Brain microvascular endothelial cell (primary cell): Measurements from ENCODE around the gene TRPM2.

ENCODE experiments used
- DNase-seq: peaks from one replicate; pipeline ENCODE4 v3.0.0-alpha.2; 2020
- H3K27ac ChIP-seq: fragments of 250-450 bp; sonication (Bioruptor Pico); 2 replicates; pipeline ENCODE4 v1.5.1; 2020; ENCODE audit warnings: mild to moderate bottlenecking, moderate library complexity
- H3K27me3 ChIP-seq: fragments of 250-450 bp; sonication (Bioruptor Pico); replicated peaks from 2 replicates; pipeline ENCODE4 v1.5.1; 2020; ENCODE audit warnings: mild to moderate bottlenecking
- H3K36me3 ChIP-seq: fragments of 250-450 bp; sonication (Bioruptor Pico); replicated peaks from 2 replicates; pipeline ENCODE4 v1.5.1; 2020; ENCODE audit warnings: mild to moderate bottlenecking
- H3K4me3 ChIP-seq: 2 replicates; pipeline ENCODE4 v1.5.1; 2011; ENCODE audit warnings: low read depth, mild to moderate bottlenecking, control low read depth, low read length, moderate library complexity
- in situ Hi-C: cut with HindIII; loops from 2 replicates; pipeline ENCODE4 v1.10.0; 2017; ENCODE audit warnings: low sequenced_read_pairs, low pct_ligation_motif_present
- TF ChIP-seq, protein P1 (sequence below): IDR thresholded peaks from 2 replicates; pipeline ENCODE4 v1.5.1; 2011; ENCODE audit warnings: low read depth, mild to moderate bottlenecking, moderate library complexity, low read length, control low read depth, inconsistent platforms; ENCODE audit errors: missing control alignments

TRPM2 gene

DNA sequence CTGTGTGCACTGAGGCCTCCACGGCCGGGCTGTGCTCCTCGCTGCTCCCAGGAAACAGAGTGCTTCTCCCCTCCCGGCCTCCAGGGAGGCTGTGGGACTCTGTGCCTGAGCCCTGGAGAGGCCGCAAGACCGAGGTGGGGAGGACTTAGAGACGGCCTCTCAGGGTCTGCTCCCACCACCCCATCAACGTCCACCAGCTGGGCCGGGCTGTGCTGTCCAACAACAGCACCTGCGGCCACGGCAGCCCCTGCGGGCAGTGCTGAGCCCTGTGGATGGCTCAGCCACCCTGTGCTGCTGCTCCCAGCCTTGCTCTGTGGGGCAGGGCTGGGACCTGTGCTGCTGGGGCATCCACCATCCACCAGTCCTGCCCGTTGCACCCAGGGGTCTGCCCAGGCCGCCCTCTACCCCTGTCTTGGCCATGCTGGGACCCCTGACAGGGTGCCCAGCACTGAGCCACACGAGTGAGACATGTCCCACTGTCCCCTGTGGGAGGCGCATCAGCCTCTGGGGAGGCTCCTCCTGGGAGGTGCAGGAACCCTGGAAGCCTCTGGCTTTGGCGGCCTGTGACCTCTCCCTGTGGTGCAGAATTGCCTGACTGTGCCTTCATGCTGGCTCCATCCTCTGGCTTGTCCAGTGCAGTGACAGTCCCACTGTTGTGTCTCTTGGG lies 70.7 kb downstream of the TRPM2 start:
- no peak for DNase-seq
- Histone ChIP-seq H3K27me3 (no peaks in the 10 kb centered on the region), H3K4me3 (no peak overlapping the region), H3K36me3 (no peaks in the 10 kb centered on the region), H3K27ac (no peak overlapping the region)
- TF ChIP-seq, protein P1, sequence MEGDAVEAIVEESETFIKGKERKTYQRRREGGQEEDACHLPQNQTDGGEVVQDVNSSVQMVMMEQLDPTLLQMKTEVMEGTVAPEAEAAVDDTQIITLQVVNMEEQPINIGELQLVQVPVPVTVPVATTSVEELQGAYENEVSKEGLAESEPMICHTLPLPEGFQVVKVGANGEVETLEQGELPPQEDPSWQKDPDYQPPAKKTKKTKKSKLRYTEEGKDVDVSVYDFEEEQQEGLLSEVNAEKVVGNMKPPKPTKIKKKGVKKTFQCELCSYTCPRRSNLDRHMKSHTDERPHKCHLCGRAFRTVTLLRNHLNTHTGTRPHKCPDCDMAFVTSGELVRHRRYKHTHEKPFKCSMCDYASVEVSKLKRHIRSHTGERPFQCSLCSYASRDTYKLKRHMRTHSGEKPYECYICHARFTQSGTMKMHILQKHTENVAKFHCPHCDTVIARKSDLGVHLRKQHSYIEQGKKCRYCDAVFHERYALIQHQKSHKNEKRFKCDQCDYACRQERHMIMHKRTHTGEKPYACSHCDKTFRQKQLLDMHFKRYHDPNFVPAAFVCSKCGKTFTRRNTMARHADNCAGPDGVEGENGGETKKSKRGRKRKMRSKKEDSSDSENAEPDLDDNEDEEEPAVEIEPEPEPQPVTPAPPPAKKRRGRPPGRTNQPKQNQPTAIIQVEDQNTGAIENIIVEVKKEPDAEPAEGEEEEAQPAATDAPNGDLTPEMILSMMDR: no peak
- in situ Hi-C loops: no loop called here

DNA sequence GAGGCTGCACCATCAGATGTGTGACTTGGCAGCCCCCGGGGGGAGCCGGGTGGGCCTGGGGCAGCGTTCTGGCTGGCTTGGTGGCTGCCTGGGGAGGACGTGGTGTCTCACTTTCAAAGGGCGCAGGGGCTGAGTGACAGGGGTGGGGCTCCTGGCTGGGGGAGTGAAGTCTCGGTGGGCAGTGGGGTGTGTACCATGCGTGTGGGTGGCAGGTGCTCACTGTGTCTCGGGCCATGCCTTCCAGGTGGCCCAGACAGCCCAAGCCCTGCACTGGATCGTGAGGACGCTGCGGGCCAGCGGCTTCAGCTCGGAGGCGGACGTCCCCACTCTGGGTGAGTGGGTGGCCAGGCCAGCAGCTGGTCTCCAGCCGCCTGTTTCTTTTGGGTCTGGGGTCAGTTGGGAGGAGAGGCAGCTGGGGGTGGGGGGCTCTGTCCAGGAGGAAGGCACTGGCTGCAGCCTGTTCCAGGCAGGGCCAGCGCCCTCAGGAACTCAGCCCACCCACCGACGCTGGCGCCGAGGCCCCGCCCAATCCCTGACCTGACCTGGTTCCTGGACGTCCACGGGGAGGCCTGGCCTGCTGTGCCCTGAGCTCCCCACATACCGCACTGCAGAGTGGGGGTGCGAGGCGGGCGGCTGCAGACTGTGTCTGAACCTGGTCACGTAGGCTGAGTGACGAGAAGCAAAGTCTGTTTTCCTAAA lies 71.3 kb downstream of the TRPM2 start:
- Histone ChIP-seq H3K27me3 (no peaks in the 10 kb centered on the region), H3K27ac (no peak overlapping the region), H3K36me3 (no peaks in the 10 kb centered on the region), H3K4me3 (no peak overlapping the region)
- DNase-seq: no peak
- in situ Hi-C loops: no loop called here
- TF ChIP-seq, protein P1: no peak

DNA sequence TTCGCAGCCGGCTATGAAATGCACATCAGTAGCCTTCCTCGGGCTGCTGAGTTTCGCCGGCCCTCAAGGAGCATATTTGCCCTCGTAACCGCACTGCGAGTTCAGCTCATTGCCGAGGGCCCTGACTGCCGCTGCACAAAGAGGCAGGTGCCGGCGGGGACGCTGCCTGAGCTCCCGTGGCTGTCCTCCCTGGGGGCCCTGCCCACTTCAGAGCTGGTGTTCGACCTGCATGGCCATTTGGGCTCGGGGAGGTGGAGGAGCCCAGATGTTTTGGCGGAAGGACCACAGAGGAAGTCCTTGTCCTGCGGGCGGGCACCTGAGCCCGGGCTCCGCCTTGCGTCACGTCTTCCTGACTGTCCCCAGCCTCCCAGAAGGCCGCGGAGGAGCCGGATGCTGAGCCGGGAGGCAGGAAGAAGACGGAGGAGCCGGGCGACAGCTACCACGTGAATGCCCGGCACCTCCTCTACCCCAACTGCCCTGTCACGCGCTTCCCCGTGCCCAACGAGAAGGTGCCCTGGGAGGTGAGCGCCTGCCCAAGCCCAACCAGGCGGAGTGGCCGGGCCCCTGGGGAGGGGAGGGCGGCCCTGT lies 72.0 kb downstream of the TRPM2 start:
- H3K27ac ChIP-seq: no peak overlapping the region
- DNase-seq: no peak
- H3K4me3 ChIP-seq: no peak overlapping the region
- in situ Hi-C loops: no loop called here
- TF ChIP-seq, protein P1: no peak
- no peaks in the 10 kb centered on the region for H3K36me3 ChIP-seq
- H3K27me3 ChIP-seq: no peaks in the 10 kb centered on the region

DNA sequence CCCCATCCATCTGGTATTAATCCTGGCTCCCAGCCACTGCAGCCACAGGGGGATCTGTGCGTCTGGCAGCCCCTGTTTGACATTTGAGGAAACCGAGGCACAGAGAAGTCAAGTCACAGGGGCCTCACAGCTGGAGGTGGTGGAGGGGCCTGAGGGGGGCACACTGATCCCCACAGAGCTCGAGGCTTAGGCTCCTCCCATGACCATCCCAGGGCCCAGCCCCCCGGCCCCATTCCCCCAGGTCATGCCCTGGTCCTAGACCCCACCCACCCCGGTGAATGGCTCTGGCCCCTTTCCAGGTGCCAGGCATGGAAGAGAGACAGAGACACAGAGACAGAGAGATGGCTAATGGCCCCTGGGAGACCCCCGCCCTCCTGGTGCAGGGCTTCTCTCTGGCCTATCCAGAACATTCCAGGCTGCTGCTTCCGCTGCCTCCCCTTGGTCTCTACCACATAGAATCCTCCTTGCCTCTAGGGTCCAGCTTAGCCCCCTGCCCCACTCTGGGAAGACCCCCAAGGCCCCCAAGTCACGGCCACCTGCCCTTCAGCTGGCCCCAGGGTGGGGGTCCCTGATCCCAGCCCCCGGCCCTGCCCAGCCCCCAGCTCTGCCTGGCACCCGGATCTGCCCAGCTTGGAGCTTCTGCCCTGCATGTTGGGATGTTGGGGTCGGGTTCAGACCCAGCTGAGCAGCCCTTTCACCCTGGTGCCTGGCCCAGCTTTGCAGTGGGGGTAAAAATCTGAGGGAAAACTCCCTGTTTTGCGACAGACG lies 72.7 kb downstream of the TRPM2 start:
- no peak for DNase-seq
- Histone ChIP-seq H3K27me3 (no peaks in the 10 kb centered on the region), H3K27ac (no peak overlapping the region), H3K4me3 (no peak overlapping the region), H3K36me3 (no peaks in the 10 kb centered on the region)
- TF ChIP-seq, protein P1: no peak
- in situ Hi-C loops: no loop called here

DNA sequence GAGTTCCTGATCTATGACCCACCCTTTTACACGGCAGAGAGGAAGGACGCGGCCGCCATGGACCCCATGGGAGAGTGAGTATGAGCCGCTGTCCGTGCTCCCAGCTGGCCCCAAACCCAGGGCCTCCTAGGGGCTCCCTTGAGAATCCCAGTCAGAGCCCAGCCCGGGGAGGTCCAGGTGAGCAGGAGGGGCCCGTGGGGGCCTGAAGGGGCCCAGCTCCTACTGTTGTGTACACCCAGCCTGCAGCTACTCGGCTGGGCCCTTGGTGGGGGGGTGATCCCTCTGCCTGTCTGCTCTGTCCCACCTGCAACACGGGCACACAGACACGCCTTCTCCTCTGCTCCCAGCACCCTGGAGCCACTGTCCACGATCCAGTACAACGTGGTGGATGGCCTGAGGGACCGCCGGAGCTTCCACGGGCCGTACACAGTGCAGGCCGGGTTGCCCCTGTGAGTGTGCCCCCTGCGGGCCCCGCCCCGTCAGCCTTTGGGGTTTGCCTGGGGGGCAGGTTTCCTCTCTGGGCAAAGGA lies 73.3 kb downstream of the TRPM2 start:
- H3K27me3 ChIP-seq: no peaks in the 10 kb centered on the region
- H3K4me3 ChIP-seq: no peak overlapping the region
- DNase-seq: no peak
- no peaks in the 10 kb centered on the region for H3K36me3 ChIP-seq
- H3K27ac ChIP-seq: no peak overlapping the region
- in situ Hi-C loops: no loop called here
- TF ChIP-seq, protein P1: no peak
